Measurements from ENCODE around the gene VDAC1.

The VDAC1 gene

GRCh38 chr5:134046801-134047686, 42.3 kb upstream of the VDAC1 start:
- no peak for DNase-seq (ENCODE audit: low read depth)
- H3K4me3 ChIP-seq (ENCODE audit: low read length): no peak overlapping the region
- no peak for TF ChIP-seq CTCF (conservative IDR thresholded peaks at IDR 0.05; ENCODE audit: low read depth, low read length)

- no peak overlapping the region for H3K4me3 ChIP-seq (ENCODE audit: low read length)
- DNase-seq (ENCODE audit: low read depth): no peak
- TF ChIP-seq CTCF (conservative IDR thresholded peaks at IDR 0.05; ENCODE audit: low read depth, low read length): no peak
These were observed 41.6 kb upstream of the VDAC1 start for GRCh38 chr5:134046330-134046729.

GRCh38 chr5:134043793-134044792, 39.3 kb upstream of the VDAC1 start:
- no peak for DNase-seq (ENCODE audit: low read depth)
- no peak overlapping the region for H3K4me3 ChIP-seq (ENCODE audit: low read length)
- TF ChIP-seq CTCF (conservative IDR thresholded peaks at IDR 0.05; ENCODE audit: low read depth, low read length): no peak

GRCh38 chr5:134041570-134042411, 37.0 kb upstream of the VDAC1 start:
- no peak for TF ChIP-seq CTCF (conservative IDR thresholded peaks at IDR 0.05; ENCODE audit: low read depth, low read length)
- DNase-seq (ENCODE audit: low read depth): no peak
- H3K4me3 ChIP-seq (ENCODE audit: low read length): no peak overlapping the region

GRCh38 chr5:134038138-134038537, 33.4 kb upstream of the VDAC1 start:
- no peak for TF ChIP-seq CTCF (conservative IDR thresholded peaks at IDR 0.05; ENCODE audit: low read depth, low read length)
- no peak overlapping the region for H3K4me3 ChIP-seq (ENCODE audit: low read length)
- no peak for DNase-seq (ENCODE audit: low read depth)

GRCh38 chr5:134037160-134037559, 32.4 kb upstream of the VDAC1 start:
- H3K4me3 ChIP-seq (ENCODE audit: low read length): no peak overlapping the region
- TF ChIP-seq CTCF (conservative IDR thresholded peaks at IDR 0.05; ENCODE audit: low read depth, low read length): no peak
- no peak for DNase-seq (ENCODE audit: low read depth)
